SU-DHL-6 (cell line): ENCODE data around the gene FANK1.

Source experiments
- CTCF ChIP-seq: fragments of 200-600 bp; sonication (generic); IDR thresholded peaks from one replicate; pipeline ENCODE4 v1.5.1; 2017; ENCODE audit warnings: antibody characterized with exemption, mild to moderate bottlenecking, low read length, moderate library complexity; ENCODE audit not compliant: insufficient read depth, poor library complexity, severe bottlenecking
- EZH2phosphoT487 ChIP-seq: fragments of 200-600 bp; sonication (generic), shearing (Covaris generic); conservative IDR thresholded peaks from 2 replicates; pipeline ENCODE4 v1.6.1; 2018; ENCODE audit warnings: mild to moderate bottlenecking, antibody characterized with exemption, low read length, moderate library complexity, mixed read lengths

GRCh38 chr10:125859128-125859817 lies 37.1 kb upstream of the FANK1 start:
- no peak for TF ChIP-seq CTCF
- no peak for TF ChIP-seq EZH2phosphoT487
